Measurements from ENCODE around the gene BCAP31.

GRCh38 chrX:153714256-153714655 lies 9.9 kb downstream of the BCAP31 start:
- TF ChIP-seq ZNF274 (IDR thresholded peaks at IDR 0.05; ENCODE audit: low read depth, low read length) (no peak), YY1 (IDR thresholded peaks at IDR 0.05; ENCODE audit: insufficient read depth, insufficient read length) (no peak), SUZ12 (IDR thresholded peaks at IDR 0.05; ENCODE audit: extremely low read depth, insufficient read depth, insufficient read length) (no peak)
